Measurements from ENCODE around the gene SPEM3.

GRCh38 chr17:7437369-7437863, 8.8 kb downstream of the SPEM3 start:
- TF ChIP-seq POLR2A (IDR thresholded peaks at IDR 0.05) (no peak), POLR2AphosphoS5 (IDR thresholded peaks at IDR 0.05) (no peak)
